HG02970 (cell line): ENCODE measurements around the gene CDCA4.

Experiments
- ATAC-seq: cut with Tn5 transposase; IDR thresholded peaks from one replicate; pipeline ENCODE4 v1.9.1; 2021; ENCODE audit warnings: mild to moderate bottlenecking, moderate library complexity, moderate number of reproducible peaks; ENCODE audit not compliant: unreplicated experiment, low FRiP score

CDCA4 gene

DNA sequence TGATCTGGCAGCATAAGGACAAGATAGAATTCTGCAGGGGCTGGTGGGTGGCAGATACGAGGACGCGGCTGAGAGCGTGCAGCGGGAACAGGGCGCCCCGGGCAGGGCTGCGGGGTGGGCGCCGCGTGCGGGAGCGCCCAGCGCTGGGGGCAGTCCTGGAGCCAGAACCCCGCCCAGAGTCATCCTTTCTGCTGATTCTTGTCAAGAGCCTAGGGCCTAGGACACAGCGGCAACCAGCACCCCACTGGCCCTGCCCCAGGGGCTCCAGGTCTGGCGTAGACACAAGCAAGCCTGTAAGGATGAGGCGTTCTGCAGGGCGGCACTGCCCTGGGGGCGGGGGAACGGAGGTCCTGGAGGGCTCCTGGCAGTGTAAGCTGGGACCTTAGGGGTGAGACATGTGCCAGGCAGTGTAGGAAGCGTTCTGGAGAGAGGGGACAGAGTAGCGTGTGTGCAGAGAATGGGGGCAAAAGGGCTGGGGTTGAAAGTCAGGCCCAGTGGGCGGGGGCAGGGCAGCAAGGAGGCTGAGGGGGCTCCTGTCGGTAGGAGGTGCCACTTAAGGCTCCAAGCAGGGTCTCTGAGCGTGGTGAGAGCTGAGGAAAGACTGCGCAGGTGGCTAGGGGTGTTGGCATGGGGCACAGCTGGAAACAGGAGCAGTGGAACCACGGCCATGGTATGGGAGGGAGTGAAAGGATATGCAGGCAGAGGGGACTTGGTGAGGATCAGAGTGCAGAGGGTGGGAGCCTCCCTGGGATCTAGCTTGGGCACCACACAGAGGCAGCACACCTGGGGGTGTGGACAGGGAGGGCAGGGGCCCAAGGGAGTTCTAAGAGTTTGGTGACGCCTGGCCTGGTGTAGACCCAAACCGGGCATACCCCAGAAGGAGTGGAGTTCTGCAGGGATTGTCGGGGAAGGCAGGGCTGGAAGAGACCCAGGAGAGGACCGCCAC lies 41.9 kb downstream of the CDCA4 start:
- no peak for ATAC-seq

DNA sequence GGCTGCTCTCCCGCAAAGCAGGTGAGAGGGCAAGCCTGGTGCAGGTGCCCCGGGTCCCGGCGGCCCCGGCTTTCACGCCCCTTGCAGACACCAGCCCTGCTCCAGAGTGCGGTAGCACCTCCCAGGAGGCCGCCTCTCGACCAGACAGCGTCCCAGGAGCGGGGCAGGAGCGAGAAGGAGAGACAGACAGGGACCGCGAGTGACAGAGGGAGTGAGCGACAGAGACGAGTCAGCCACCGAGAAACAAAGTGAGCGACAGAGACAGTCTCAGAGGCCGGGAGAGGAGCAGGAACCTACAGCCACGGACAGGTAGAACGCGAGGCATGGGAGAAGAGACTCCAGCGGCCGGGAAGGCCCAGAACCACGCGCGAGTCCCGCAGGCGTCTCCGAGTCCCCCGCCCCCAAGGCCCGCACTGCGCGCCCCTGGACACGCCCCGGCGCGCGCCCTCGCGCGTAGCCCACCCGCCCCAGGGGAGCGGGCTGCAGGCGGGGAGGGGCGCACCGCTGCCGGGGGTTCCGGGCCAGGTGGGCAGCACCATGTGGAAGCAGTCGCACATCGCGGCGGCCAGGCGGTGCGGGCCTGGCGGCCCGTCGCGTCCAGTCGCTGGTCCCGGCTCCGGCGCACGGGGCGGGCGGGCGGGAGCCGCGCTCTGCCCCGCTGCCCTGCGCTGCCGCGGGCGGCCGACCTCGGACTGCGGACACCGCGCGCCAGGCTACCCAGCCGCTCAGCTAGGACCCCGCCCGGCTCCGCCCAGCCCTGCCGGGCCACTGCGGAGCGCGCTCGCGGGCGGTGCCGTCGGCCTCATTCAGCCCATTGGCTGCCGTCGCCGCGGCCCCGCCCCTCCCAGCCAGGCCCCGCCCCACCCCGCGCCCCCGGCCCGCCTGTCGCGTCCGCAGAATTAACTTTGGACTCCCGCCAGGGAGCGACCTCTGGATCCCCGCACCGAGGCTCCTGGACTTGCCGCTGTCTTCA lies 42.9 kb downstream of the CDCA4 start, which contains the start of gene AHNAK2:
Gene AHNAK2 (minus strand): TSS at position 694 of the 973 bp plus-strand sequence. CDS start 137 bp downstream, at position 557.
- no peak for ATAC-seq

DNA sequence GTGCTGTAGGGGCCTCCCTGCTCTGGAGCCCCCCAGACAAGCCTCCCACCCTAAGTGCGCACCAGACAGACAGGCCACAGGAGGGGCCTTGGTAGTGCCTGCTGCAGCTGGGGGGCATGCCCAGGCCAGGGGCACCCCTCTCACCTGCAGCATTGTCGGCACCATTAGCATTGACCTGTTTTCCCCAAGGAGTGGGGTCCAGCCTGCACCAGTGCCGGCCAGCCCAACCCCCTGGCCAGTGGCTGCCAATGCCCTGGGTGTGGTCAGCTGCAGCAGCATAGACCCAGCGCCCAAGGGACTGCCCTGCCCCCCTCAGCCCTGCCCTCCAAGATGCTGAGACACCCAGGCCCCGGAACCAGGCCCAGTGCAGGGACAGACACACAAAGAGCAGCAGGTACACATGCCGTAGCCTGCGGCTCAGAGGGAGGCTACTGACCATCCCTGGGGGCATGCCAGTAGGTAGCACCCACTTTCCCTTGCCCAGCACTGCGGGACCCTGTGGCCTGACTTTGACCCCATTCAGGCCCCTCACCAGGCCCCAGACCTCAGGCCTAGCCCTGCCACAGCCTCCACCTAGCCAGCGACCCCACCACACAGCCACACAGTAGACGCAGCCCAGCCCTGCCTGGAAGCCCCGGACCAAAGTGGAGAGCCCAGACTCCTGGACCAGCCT lies 43.7 kb downstream of the CDCA4 start:
- no peak for ATAC-seq

DNA sequence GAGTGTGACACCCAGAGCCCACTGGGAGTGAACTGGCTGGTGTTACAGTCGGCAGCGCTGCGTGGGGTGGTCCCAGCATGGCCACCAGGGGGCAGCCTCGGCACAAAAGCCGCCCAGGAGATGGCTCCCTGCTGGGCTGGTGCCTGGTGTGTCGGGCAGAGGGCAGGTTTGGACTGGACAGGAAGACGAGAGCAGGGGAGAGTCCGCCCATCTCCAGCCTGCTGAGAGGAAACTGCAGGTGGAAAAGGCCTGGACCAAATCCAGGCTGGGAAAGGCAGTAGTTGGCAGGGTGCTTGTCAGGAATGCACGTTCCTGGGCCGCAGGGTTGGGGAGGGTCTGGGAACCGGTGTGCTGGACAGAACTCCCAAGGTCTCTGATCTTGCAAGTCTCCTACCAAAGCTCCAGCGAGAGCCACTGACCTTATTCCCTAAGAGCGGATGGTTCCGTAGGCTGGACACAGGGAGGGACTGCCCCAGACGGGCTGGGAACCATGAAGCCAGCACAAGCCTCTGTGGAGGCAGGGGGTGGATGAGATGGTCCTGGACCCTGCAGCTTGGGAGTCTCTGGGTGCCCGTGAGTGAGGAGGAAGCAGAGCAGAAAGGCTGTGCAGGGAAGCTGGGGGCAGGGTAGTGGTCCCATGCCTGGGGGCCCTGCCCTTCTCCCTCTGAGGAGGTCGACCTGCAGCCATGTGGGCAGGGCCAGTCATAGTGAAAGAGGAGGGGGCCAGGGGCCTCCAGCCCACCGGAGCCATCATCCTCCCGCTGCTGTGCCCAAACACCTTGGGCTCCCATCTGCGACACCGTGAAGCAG lies 44.5 kb downstream of the CDCA4 start:
- no peak for ATAC-seq

DNA sequence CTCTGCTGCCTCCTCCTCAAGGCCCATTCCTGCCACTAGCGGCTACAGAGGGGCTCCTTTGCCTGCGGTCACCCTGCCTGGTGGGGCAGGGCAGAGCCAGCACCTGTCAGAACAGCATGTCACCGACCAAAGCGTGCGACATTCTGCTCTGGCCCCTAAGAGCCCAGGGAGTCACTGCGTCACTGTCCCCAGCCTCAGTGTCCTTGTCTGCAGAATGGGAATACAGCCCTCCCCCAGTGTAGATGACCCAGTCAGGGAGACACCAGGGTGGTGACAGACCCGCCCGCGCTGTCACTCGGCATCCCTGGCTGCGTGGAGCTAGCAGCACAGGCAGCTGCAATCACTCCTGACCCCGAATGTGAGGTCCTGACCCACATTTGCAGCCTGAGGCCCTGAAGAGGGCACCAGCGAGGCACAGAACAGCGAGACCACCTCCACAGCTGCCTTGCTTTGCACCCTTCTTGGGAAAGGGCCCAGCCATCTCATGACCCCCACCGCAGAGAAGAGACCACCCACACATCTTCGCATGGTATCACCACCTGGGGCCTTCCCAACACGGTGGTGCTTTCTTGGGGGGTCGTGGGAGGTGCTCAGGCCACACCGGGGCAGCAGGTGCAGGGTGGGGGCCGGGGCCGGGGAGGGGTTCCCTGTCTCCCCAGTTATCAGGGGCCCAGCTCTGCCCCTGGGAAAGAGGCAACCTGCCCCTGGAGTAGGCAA lies 45.2 kb downstream of the CDCA4 start:
- ATAC-seq = no peak

DNA sequence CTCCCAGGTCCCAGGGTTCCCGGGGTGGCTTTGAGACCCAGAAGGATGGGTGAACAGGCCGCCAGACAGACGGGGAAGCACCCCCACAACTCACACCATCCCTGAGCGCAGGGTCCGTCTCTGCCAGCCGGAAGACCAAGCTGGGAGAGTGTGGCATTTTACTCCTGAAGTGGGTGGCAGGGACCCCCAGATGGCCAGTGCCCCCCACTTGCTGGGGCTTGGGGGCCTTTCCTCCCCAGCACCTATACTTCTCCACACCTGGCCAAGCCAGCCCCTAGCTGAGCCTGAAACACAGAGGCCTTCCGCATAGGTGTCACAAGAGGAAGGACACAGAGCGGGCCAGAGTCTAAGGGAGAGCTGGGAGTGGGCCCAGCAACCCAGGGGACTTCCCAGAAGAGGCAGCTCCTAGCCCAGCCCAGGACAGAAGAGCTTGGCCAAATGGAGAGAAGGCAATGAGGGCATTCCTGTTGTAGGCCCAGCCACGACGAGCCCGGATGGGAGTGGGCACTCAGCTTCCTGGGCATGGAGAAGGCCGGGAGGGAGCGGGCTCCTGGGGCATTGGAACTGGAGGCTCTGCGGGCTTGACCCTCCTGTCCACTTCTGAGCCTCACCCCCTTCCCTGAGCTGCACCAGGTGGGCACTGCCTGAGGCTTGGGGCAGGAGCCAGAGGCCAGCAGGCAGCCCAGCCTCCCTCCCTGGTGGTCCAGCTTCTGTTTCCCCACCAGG lies 46.1 kb downstream of the CDCA4 start:
- no peak for ATAC-seq

DNA sequence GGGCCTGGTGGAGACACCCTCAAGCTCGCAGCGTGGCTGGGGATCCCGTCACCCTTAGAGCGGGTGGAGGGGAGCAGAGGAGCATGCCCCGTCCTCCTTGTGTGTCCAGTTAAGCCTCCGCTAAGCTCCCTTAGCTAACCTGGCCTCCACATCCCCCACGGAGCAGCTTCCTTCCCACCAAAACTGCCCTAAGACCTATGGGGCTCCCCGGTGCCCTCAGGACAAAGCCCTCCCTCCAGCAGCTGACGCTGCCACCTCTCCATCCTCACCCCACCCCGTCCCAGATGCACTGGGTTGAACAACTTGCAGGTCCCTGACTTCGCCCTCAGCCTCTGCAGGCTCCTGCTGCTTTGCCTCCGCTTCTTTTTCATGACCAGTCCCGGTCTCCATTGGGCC lies 46.7 kb downstream of the CDCA4 start:
- ATAC-seq = no peak

DNA sequence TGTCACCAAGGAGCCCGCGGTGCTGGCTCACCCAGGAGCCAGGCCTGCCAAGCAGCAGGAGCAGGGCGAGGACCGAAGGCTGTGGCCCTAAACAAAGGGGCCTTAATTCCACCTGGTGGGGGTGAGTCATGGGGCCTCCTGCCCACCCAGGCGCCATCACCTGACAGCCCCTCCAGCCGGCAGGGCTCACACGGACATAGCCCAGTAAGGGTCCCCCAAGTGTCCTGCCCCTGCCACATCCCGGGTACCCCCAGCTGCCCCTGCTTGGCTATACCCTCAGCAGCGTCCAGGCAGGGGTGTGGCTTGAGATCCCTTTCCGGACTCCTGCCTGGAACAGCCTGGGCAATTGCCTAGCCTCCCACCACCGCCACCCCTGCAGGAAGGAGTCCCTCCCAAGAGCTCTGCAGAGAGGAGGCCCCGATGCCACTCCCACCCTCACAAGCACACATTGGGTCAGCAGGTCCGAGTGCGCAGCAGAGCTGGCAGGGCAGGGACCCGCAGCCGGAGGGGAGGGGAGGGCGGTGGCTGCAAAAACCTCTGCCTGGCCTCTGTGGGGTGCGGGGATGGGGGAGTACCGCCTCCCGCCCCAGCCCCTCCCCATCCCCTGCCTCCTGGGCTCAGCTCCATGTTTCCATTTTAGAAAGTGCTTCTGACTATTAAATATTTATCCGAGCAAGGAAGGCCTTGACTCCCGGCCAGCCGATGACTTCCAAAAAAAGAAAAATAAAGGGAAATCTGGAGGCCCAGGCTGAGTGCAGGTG lies 47.3 kb downstream of the CDCA4 start:
- ATAC-seq = no peak

DNA sequence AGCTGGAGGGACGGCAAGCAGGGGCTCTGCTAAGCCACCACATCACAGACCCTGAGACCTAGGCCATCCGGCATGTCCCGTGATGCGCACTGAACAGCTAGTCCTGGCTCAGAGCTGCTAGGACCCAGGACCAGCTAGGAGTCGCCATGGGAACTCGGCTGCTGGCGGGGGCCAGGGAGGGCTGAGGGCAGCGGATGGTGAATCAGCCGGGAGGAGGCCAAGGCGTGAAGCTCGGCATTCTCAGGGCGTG lies 47.8 kb downstream of the CDCA4 start:
- no peak for ATAC-seq

DNA sequence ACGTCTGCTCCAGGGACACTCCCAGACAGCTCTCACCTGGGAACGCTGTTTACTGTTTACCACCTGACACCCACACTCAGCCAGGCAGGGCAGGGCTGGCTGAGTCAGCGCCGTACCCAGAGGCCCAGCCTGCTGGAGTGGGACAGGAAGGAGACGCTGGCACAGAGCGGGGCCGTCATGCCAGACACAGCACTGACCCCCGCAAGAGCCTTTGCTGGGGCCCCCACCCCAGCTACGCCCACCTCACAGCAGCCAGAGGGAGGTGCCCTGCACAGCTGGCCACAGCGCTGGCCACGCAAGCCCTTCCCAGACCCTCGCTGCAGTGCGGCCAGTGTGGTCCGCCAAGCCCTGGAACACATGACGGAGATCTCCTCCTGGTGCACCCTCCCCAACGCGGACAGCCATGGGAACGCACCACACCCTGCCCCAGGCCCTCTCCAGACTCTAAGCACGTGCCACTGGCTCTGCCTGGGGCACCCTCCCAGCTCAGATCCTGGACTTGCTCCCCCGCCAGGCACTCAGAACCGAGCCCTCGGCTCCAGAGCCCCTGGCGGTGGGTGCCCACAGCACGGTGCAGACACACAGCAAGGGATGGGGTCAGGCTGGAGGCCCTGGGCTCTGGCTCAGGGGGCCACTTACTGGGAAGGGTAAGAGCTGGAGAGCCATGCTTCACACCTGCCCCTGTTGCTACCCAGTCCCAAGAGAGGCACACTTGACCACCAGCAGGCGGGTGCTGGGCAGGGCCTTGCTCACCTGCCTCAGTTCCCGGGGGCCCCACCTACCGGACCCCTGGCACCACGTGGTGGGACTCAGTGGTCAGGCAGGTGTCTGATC lies 48.4 kb downstream of the CDCA4 start:
- no peak for ATAC-seq

DNA sequence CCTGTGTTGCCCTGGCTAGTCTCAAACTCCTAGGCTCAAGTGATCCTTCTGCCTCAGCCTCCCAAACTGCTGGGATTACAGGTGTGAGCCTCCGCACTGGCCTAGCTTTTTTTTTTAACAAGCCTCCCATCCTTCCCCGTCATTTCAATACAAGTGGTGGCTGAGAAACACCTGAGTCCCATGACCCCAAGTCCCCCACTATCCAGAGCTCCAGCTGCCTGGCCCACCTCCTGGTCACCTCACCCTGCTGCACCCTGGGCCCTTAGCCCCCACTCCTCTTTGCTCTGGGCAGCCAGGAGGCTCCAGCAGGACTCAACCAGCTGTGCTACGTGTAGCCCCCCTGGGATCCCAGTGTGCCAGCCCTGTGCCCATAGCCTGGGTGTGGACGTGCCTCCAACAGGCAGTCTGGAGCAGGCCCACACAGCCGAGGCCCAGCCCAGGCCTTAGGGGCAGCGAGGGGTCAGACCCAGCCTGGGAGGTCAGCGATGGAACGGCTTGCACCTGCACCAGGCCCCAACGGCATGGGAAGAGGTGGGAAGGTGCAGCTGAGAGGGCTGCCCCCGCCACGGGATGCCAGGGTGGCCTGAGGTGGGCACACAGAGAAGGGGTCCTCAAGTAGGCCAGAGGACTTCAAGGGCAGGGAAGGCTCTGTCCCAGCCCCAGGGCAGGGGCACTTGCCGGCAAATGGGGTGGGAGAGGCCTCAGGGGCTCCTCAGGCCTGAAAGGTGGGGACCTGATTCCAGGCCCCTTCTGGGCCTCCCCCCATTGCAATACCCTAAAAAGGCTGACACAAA lies 49.2 kb downstream of the CDCA4 start:
- ATAC-seq = no peak

DNA sequence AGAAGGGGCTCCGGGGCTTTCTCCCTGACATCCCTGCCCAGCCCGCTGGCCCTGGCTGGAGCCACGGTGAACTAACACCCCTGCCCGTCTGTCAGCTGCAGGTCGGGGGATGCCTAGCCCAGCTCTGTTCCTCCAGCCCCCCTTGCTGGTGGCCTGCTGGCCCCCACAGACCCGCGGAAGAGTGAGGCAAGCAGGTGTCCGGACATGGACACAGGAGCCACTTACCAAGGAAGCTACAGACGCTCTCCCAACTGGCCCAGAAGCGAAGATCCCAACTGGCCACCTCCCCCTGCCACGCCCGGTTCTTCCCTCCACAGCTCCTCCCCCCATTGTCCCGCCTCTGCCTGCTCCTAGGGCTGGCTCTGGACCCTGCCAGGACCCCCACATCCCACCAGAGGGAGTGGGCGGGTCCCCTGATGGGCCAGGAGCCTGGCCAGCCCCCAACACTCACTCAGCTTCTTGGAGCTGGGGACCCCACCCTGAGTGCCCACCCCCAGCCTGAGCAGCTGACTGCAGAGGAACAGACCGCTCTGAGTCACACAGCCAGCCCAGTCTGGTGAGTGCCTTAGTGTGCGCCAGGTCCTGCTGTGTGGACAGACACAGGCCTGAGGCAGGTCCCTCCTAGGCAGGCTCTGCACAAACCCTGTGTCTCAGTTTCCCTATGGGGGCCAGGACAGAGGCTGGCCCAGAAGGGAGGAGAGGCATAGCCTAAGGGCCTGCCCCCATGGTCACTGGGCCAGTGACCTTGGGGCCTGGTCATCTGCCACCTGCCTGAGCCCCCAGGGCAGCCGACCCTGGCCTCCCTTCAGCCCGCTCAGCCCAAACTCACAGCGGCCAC lies 50.4 kb downstream of the CDCA4 start:
- no peak for ATAC-seq

DNA sequence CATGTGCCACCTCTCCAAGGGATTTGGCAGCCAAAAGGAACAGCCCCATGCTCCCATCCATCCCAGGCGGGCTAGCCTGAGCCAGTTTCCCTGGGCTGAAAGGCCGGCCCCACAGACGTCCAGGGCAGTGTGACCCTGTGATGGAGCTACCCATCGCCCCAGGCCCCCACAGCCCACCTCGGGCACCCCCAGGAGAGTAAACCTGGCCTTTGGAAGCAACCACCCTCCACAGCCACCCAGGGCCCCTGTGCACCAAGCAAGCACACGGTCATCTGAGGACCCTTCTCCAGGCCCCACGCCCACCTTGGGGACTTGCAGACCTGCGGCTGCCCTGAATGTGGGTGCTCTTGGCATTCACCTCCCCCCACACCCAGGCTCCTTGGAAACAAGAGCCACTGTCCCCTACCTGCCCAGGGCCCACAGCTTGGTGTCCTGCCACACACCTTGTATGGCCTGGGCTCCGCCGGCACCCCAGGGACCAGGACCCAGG lies 51.1 kb downstream of the CDCA4 start:
- no peak for ATAC-seq

DNA sequence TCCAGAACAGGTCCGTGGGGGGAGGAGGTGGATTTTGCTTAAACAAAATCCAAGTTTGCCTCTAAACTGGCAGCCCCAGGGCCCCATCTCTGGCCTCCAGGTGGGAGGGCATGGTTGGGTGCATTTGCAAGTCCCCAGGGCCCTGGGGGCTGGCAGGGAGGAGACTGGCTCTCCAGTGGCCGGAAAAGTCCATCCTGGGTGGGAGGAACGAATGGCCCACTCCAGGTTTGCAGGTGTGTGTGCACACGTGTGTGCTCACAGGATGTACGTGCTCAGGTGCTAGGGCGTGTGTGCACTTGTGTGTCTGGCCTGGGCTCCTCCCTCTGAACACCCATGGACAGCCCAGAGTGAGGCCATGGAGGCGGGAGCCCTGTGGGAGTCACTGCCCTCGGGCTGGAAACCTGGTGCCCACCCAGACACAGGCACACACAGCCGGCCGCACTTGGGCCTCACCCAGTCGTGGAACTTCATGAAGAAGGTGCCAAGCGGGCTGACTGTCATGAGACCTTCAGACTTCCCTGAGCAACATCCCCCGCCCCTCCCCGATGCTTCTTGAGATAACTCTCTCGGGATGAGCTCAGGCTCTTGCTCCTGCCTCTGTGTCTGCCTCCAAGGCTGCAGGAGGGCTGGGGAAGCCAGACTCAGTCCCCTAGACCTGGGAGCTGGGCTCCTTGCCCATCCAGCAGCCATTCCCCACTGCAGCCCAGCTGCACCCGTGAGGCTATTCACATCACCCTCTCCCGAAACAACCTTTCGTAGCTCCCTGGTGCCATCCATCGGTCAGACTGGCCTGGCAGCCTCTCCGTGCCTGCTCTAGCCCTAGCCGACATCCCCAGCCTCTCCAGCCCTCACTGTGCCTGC lies 52.1 kb downstream of the CDCA4 start:
- no peak for ATAC-seq
